Activated CD8-positive, alpha-beta memory T cell treated with anti-CD3 and anti-CD28 coated beads, Interleukin-2, amount 50 U/mL, for 4 hours (primary cell): Measurements from ENCODE around the gene EPHB1.

ENCODE experiments used
- DNase-seq: peaks from one replicate; pipeline ENCODE4 v3.0.0-alpha.2; 2020

Gene EPHB1

GRCh38 chr3:134854254-134854653 lies 59.2 kb downstream of the EPHB1 start:
- no peak for DNase-seq

- no peak for DNase-seq
Measured at GRCh38 chr3:134857356-134857755, 62.3 kb downstream of the EPHB1 start.

GRCh38 chr3:134857776-134858362 lies 62.8 kb downstream of the EPHB1 start:
- no peak for DNase-seq

GRCh38 chr3:134858441-134859035 lies 63.5 kb downstream of the EPHB1 start:
- DNase-seq = no peak

- DNase-seq = no peak
Measured at GRCh38 chr3:134859341-134859740, 64.3 kb downstream of the EPHB1 start.

GRCh38 chr3:134860141-134860540 lies 65.1 kb downstream of the EPHB1 start:
- no peak for DNase-seq

GRCh38 chr3:134863915-134864314 lies 68.9 kb downstream of the EPHB1 start:
- DNase-seq = no peak

GRCh38 chr3:134864636-134865035 lies 69.6 kb downstream of the EPHB1 start:
- no peak for DNase-seq

GRCh38 chr3:134867277-134867676 lies 72.2 kb downstream of the EPHB1 start:
- no peak for DNase-seq

GRCh38 chr3:134869153-134869726 lies 74.2 kb downstream of the EPHB1 start:
- no peak for DNase-seq

GRCh38 chr3:134871818-134872217 lies 76.8 kb downstream of the EPHB1 start:
- DNase-seq = no peak

- DNase-seq = no peak
Measured at GRCh38 chr3:134872440-134873388, 77.7 kb downstream of the EPHB1 start.

GRCh38 chr3:134873789-134874188 lies 78.7 kb downstream of the EPHB1 start:
- DNase-seq = no peak

- no peak for DNase-seq
Measured at GRCh38 chr3:134874737-134875413, 79.8 kb downstream of the EPHB1 start.

GRCh38 chr3:134876836-134877235 lies 81.8 kb downstream of the EPHB1 start:
- DNase-seq = no peak

- no peak for DNase-seq
Measured at GRCh38 chr3:134877788-134878187, 82.7 kb downstream of the EPHB1 start.

- no peak for DNase-seq
Measured at GRCh38 chr3:134879990-134880389, 84.9 kb downstream of the EPHB1 start.

- no peak for DNase-seq
Measured at GRCh38 chr3:134880431-134880830, 85.4 kb downstream of the EPHB1 start.

GRCh38 chr3:134881305-134881704 lies 86.2 kb downstream of the EPHB1 start:
- no peak for DNase-seq

GRCh38 chr3:134883697-134884385 lies 88.8 kb downstream of the EPHB1 start:
- no peak for DNase-seq

- DNase-seq = no peak
Measured at GRCh38 chr3:134885877-134886621, 91.0 kb downstream of the EPHB1 start.

- no peak for DNase-seq
Measured at GRCh38 chr3:134886991-134887390, 91.9 kb downstream of the EPHB1 start.
